ENCODE measurements around the gene ARRB1.

ARRB1 gene

DNA sequence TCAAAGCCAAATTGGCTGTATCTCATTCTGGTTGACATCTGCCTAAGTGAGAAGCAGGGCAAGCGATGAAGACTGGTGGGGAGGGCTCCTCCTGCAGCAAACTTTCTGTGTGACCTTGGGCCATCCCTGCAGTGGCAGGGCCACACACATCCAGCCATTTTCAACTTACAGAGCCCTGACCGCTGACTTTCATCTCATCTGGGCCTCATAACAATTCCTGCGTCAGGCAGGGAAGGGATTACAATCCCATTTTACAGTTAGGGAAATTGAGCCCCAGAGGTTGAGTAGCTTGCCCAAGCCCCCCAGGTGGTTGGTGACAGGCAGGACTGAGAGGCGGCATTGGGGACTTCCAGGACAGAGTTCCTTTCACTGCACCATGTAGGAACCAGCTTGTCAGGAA is 89.0 kb downstream of the ARRB1 start:
- Histone ChIP-seq H3K36me3 (ENCODE audit: insufficient read depth) (no peaks in the 10 kb centered on the region), H3K79me2 (ENCODE audit: insufficient read depth, low read depth) (no peaks in the 10 kb centered on the region), H3K9ac (no peak overlapping the region), H3K27me3 (ENCODE audit: insufficient read depth, low read depth) (no peaks in the 10 kb centered on the region), H3K27ac (no peak overlapping the region), H2AFZ (ENCODE audit: low read depth) (no peak overlapping the region), H3K4me3 (IDR thresholded peaks at IDR 0.05; ENCODE audit: insufficient read depth, low read depth, low read length) (no peak overlapping the region), H3K4me2 (no peak overlapping the region), H3K4me1 (ENCODE audit: low read depth, poor library complexity, severe bottlenecking) (peaks cover 6% of the 10 kb centered on the region), H4K20me1 (ENCODE audit: insufficient read depth) (no peaks in the 10 kb centered on the region)
- TF ChIP-seq, protein P1, sequence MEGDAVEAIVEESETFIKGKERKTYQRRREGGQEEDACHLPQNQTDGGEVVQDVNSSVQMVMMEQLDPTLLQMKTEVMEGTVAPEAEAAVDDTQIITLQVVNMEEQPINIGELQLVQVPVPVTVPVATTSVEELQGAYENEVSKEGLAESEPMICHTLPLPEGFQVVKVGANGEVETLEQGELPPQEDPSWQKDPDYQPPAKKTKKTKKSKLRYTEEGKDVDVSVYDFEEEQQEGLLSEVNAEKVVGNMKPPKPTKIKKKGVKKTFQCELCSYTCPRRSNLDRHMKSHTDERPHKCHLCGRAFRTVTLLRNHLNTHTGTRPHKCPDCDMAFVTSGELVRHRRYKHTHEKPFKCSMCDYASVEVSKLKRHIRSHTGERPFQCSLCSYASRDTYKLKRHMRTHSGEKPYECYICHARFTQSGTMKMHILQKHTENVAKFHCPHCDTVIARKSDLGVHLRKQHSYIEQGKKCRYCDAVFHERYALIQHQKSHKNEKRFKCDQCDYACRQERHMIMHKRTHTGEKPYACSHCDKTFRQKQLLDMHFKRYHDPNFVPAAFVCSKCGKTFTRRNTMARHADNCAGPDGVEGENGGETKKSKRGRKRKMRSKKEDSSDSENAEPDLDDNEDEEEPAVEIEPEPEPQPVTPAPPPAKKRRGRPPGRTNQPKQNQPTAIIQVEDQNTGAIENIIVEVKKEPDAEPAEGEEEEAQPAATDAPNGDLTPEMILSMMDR (conservative IDR thresholded peaks at IDR 0.05; ENCODE audit: low read depth, low read length), result no peak

DNA sequence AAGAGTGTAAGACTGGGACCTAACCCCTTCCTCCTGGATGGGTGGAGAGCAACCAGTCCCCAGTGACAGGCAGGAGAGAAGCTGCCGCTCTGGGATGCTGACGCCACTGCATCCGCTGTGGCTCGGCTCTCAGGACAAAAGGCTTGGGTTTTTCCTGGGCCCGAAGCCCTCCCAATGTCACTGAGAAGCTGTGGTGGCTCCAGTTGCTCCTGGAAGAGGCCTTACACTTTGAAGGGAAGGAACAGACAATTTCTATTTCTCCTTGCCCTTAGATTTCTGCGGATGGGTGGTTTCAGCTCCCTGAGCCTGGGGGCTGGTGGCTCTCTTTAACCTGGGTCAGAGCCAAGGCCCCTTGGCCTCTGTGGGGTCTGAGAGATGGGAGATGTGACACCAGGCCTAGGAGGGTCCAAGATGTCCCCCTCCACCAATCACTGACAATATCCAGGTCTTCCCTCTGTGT is 89.5 kb downstream of the ARRB1 start:
- Histone ChIP-seq H3K27me3 (ENCODE audit: insufficient read depth, low read depth) (no peaks in the 10 kb centered on the region), H3K4me1 (ENCODE audit: low read depth, poor library complexity, severe bottlenecking) (peaks cover 6% of the 10 kb centered on the region), H3K79me2 (ENCODE audit: insufficient read depth, low read depth) (no peaks in the 10 kb centered on the region), H3K36me3 (ENCODE audit: insufficient read depth) (no peaks in the 10 kb centered on the region), H2AFZ (ENCODE audit: low read depth) (no peak overlapping the region), H3K9ac (no peak overlapping the region), H3K27ac (no peak overlapping the region), H3K4me3 (IDR thresholded peaks at IDR 0.05; ENCODE audit: insufficient read depth, low read depth, low read length) (no peak overlapping the region), H3K4me2 (no peak overlapping the region), H4K20me1 (ENCODE audit: insufficient read depth) (no peaks in the 10 kb centered on the region)
- TF ChIP-seq, protein P1 (conservative IDR thresholded peaks at IDR 0.05; ENCODE audit: low read depth, low read length), result no peak

DNA sequence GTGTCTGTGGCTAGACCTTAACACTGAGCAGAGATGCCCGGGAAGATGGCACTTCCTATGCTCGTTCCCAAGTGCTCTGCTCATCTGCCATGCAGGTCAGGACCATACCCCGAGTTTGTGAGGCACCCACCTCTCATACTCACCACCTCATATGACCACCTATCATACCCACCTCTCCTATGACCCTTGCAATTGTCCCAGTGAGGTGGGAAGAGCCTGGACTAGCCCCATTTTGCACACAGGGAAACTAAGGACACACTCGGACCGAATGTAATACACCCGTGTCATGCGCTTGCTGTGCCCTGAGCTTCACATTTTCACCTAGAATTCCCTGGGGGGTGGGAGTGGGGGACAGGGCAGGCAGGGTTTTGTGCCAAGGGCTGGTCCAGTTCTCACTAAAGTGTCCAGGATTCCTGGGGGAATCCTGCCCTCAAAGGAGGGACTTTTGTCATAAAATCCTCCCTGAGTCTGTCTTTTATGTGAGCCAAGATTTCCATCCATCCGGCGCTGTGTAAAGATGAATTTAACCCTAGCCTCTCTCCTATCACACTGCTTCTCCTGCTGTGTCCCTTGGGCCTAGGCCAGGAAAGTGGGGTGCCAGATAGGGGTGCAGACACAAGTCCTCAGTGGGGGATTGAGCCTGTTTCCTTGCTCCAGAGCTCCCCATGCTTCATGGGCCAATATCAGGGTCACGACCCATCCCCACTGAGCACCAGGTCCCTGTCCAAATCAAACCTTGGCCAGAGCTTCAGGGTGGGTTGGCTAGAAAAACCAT is 90.9 kb downstream of the ARRB1 start:
- Histone ChIP-seq H3K4me1 (ENCODE audit: low read depth, poor library complexity, severe bottlenecking) (peaks cover 6% of the 10 kb centered on the region), H2AFZ (ENCODE audit: low read depth) (no peak overlapping the region), H3K4me3 (IDR thresholded peaks at IDR 0.05; ENCODE audit: insufficient read depth, low read depth, low read length) (no peak overlapping the region), H3K9ac (no peak overlapping the region), H3K4me2 (no peak overlapping the region), H3K79me2 (ENCODE audit: insufficient read depth, low read depth) (no peaks in the 10 kb centered on the region), H3K27ac (no peak overlapping the region), H3K36me3 (ENCODE audit: insufficient read depth) (no peaks in the 10 kb centered on the region), H4K20me1 (ENCODE audit: insufficient read depth) (no peaks in the 10 kb centered on the region), H3K27me3 (ENCODE audit: insufficient read depth, low read depth) (no peaks in the 10 kb centered on the region)
- TF ChIP-seq, protein P1 (conservative IDR thresholded peaks at IDR 0.05; ENCODE audit: low read depth, low read length), result no peak

DNA sequence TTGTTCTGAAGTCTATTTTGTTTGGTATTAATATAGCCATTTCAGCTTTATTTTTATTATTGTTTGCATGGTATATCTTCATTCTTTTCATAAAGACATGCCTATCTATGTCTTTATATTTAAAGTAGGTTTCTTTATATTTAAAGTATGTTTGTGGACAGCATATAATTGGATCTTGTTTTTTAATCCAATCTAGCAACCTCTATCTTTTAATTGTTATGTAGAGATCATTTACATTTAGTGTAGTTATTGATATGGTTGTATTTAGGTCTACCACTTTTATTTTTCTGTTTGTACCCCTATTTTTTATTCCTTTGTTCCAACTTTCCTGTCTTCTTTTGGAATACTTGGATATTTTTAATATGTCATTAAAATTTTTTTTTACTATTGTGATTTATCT is 97.1 kb downstream of the ARRB1 start:
- Histone ChIP-seq H3K36me3 (ENCODE audit: insufficient read depth) (no peaks in the 10 kb centered on the region), H3K9ac (no peak overlapping the region), H3K4me2 (no peak overlapping the region), H3K27ac (no peak overlapping the region), H3K4me3 (IDR thresholded peaks at IDR 0.05; ENCODE audit: insufficient read depth, low read depth, low read length) (no peak overlapping the region), H2AFZ (ENCODE audit: low read depth) (no peak overlapping the region), H3K79me2 (ENCODE audit: insufficient read depth, low read depth) (no peaks in the 10 kb centered on the region), H4K20me1 (ENCODE audit: insufficient read depth) (no peaks in the 10 kb centered on the region), H3K4me1 (ENCODE audit: low read depth, poor library complexity, severe bottlenecking) (no peaks in the 10 kb centered on the region), H3K27me3 (ENCODE audit: insufficient read depth, low read depth) (no peaks in the 10 kb centered on the region)
- TF ChIP-seq, protein P1 (conservative IDR thresholded peaks at IDR 0.05; ENCODE audit: low read depth, low read length), result no peak

Data from KMS-11 (cell line).